ENCODE data around the gene PCDHGC4.
A peak's percentile ranks its signal among the peaks of the same experiment; 100 is the strongest.

Gene PCDHGC4

DNA sequence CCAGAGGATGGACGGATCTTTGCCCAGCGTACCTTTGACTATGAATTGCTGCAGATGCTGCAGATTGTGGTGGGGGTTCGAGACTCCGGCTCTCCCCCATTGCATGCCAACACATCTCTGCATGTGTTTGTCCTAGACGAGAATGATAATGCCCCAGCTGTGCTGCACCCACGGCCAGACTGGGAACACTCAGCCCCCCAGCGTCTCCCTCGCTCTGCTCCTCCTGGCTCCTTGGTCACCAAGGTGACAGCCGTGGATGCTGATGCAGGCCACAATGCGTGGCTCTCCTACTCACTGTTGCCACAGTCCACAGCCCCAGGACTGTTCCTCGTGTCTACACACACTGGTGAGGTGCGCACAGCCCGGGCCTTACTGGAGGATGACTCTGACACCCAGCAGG, 5.9 kb downstream of the PCDHGC4 start:
- DNase-seq: no peak

DNA sequence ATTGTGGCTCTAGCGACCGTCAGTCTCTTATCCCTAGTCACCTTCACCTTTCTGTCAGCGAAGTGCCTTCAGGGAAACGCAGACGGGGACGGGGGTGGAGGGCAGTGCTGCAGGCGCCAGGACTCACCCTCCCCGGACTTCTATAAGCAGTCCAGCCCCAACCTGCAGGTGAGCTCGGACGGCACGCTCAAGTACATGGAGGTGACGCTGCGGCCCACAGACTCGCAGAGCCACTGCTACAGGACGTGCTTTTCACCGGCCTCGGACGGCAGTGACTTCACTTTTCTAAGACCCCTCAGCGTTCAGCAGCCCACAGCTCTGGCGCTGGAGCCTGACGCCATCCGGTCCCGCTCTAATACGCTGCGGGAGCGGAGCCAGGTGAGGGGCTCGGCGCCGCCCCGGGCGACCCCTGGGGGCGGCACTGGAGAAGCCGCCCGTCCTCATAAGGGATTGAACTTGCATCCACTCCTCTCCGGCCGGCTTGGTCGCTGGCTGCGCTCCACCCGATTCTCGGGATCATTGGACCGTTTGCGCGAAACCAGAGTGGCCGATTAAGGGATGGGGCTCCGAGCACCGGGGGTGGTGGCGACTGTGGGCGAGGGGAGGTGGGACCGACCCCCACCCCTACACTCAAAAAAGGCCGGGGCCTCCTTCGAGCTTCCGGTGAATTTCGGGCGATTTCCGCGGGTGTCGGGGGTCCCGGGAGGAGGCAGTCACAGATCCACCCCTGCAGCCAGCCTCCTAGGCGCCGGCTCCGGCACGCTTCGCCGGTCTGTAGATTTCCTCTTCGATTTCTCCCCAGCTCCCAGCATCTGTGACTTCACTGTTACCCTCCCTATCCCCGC, 6.7 kb downstream of the PCDHGC4 start:
- DNase-seq: no peak

DNA sequence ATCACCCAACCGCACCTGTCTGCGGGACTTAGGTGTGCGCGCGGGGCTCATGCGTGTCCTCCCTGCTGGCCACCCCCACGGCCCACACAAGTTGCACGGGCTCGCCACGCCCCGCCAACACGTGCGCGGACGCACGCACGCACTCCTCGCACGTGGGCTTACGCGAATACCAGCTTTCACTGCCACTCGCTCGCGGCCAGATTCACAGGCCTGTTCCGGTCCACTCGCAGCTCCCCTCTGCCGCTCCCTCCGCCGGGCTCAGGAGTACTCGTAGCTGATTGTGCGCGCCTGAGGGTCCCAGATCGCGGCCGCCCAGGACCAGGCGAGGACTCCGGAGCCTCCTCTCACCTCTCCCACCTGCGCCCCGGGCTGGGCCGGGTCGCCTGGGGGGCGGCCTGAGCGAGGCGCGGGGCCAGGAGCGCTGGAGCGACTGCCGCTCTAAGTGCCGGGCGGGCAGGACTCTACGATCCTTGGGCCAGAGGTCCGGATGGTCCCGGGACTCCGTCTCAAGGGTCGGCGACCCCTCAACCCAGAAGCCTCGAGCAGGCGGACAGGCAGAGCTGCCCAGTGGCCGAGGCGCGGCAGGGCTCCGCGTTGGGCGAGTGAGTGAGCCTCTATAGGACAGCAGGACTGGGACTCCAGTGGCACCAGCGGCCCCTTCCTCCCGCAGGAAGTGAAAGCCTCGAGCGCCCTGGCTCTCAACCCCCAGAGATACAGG, 7.5 kb downstream of the PCDHGC4 start:
- no peak for DNase-seq

DNA sequence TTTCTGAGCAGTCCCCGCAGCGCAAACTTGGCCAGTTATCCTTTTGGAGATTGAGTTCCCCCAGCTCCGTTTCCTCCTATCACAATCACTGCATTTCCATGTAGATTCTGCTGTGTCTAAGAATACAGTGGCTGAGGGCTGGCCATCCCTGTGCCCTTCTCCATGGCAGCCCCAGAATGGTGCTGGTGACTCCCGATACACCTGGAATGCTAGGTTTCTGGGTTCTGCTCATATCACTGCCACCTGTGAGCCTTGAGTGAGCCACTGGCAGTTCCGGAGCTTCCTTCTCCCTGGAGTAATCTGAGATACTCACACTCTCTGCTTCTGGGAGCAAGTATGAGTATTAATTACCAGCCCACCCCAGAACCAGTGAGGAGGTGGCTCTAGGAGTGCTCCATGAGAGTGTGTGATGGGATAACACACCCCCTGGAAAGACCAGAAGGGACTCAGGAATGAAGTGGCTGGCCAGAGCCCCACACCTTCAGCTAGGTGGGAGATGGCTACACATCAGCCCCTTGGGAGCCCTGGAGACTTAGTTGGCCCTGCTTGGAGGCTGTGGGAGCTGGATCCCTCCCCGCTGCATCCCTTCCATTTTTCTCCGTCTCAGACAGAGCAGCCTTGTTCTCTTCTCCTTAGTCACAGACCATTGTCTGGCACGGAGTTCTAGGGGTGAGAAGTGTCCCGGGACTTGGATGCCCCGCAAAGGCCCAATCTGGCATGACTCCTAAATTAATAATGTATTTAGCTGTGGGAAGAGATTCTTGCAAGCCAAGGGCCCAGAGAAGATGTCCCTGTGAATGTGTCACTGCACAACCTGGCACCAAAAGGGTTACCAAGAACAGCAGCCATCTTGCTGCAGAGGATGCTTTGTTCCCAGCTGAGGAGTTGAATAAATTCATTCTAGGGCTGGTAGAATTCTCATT, 8.9 kb downstream of the PCDHGC4 start:
- no peak for DNase-seq

DNA sequence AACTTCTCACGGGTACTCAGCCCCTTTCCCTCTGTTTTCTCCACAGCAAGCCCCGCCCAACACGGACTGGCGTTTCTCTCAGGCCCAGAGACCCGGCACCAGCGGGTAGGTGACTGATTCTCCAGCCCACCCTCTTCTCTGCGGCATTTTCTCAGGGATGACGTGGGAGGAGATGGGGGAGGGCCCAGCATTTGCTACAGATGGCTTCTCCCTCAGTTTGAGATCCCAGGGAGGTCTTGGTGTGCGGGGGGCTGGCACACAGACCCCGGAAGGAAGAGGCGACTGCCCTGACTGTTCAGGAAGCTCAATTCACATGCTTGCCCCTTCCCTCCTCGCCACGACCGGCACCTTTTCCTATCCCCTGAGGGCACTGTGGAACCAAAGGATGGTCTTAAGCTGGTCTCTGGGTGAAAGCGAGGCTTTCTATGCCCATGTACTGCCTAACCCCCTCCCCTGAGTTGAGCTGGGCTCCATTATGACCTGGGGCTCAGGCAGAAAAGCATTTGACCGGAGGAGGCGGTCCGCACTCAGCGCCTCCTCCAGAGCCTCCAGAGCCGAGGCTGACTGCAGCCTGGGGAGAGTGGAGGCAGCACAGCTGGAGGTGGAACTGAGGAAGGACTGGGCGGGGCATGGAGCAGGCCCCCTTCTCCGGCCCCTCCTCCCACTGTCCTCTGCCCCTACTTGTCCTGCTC, 10.1 kb downstream of the PCDHGC4 start:
- DNase-seq: no peak

DNA sequence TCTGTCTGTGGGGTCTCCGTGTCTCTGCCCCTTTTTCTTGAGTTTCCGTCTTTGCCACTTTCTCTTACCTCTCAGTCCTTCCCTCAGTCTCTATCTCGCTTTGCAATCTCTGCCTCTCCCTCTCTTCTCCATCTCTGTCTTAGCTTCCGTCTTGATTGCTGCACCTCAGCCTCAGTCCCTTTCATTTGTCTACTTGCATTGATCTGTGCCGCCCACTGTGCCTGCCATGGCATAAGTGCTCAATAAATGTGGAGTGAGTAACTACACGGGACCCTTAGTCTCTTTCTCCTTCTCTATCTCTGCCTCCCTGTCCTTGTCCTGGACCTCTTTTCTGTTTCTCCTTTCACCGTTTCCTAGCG, 10.6 kb downstream of the PCDHGC4 start:
- no peak for DNase-seq

DNA sequence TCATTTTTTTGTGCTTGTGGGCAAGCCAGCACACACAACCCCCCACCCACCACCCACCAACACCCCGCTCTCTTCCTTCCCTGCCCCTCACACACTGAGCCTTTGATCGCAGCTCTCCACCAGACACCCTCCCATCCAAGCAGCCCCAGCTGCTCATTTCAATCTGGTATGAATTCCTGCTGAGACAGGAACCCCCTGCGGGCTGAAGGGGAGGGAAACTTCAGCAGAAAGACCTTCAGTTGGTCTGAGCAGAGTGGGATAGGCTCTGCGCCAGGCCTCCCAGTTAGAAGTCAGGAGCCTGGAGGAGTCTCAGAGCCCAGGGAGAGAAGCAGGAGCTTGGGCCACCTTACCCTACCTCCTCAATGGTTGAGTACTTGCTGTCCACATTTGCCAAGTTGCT, 11.2 kb downstream of the PCDHGC4 start:
- DNase-seq: no peak

DNA sequence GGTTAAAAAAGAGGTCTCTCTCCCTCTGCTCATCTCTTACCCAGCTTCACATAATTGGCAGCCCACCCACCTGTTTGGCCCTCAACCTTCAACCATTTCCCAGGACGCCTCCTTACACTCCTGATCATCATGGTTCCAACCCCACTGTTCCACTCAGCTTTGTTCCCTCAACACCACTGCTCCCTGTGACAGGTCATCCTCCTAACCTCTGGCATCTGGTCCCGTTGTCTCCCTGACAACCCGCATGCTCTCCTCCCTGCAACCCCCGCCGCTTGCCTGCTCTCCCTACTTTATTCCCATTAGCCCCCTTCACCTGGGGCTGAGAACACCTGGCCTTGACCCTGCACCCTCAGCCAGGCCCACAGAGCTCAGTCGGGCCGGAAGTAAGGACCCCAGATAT, 16.9 kb downstream of the PCDHGC4 start:
- no peak for DNase-seq

DNA sequence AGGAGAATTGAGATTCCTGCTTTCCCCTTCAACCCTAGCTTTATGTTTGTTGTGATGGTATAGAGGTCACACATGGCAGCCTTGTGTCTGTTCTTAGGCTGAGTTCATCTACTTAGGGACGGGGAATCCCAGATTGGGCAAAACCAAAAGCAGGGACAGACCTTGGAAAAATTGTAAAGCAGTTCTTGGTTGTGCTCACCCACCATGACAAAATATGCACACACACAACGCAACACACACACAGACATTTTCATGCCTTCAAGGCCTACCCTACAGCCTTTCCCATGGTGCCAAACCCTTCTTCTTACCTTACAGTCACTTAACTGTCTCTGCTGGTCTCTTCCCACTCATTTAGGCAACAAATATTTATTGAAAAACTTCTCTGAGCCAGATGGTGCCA, 18.9 kb downstream of the PCDHGC4 start:
- DNase-seq: no peak

DNA sequence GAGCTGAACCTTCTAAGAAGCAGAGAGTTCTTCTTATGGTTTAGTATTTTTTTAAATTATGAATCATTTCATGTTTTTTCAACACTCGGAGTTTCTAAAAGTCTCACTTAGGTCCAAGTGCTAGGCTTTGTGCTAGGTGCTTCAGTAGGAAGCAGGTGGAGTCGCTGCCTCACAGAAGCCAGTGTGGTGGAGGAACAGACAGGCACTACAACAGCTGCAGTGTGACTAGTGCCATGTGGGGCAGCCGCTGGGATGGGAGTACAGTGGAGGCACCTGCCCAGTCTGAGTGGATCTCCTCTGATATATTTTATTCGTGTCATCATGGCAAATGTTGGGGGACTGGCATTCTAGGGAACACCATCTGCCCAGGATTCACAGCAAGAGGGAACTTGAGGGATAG, 19.4 kb downstream of the PCDHGC4 start:
- DNase-seq: no peak

DNA sequence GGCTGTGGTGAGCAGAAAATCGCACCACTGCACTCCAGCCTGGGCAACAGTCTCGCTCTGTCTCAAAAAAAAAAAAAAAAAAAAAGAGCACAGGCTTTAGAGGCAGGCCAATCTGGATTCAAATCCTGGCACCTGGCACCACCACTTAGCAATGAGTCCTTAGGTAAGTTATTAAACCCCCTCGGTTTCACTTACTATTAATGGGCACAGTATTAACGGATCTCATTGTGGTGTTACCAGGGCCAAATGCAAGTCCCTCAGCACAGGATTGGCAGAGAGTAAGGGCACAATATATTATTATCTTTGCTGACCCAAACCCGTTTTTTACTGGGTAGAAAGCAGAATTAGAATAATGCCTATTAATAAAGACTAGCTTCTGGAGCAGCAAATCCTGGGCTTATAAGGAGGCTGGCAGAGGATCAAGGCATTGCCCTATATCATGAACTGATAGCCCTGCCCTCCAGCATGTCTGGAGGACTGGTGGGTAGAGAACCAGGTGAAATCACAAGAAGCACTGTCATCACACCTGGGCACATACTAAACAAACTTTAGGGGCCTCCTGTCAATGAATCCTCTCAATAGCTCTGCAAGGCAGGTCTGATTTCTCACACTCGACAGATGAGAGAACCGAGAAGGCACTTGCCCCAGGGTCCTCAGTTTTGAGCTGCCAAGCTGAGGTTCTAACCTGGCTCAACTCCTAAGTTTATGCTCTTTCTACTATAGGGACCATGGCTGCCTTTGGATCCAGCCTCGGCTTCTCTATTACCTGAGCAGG, 21.7 kb downstream of the PCDHGC4 start:
- no peak for DNase-seq

DNA sequence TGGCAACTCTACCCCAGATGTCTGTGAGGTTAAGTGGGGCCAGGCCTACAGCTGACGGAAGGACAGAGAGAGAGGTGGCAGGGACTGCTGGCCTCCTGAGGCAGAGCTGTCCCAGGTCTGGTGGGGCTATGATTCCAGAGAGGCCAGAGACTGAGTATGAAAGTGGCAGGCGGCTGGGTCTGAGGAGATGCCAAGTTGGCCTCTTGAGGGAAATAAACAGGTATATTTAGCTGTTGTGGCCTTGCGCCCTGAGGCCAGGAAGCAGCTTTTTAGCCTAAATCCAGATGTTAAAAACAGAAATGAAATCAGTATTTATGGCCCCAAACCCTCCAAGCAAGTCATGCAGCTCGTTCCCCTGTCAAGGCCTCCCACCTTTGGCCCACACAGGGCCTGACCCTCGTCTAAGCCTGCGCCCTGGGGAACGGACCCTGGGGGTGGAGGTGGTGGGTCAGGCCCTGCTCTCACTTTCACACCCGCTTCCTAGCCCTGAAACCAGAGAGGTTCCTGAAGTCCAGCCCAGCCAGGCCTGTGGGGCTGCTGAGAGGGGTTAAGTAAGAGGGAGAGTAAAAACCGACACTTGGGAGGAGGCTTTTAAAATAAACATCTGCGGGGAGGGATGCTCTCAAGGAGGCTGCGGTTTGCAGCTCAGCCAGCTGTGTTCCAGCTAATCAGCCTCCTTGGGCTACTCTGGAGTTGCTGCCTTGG, 22.7 kb downstream of the PCDHGC4 start:
- peak; percentile 41 for DNase-seq

DNA sequence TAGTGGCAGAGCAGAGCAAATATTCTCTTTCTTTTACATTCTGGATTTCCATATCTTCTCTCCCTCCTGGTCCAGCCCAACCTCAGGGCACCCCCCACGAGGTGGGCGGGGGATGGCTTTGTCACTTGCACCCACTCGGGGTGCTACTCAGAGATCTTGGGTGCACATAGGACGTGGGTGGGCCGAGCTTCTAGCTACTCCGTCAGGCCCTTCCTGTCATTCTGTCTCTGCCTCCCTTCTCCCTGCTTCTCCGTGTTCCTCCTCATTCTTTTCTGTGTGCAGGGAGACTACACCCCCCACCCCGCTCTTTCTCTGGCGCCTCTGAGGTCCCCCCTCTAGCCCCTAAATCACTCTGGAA, 23.6 kb downstream of the PCDHGC4 start:
- peak; percentile 63 for DNase-seq

DNA sequence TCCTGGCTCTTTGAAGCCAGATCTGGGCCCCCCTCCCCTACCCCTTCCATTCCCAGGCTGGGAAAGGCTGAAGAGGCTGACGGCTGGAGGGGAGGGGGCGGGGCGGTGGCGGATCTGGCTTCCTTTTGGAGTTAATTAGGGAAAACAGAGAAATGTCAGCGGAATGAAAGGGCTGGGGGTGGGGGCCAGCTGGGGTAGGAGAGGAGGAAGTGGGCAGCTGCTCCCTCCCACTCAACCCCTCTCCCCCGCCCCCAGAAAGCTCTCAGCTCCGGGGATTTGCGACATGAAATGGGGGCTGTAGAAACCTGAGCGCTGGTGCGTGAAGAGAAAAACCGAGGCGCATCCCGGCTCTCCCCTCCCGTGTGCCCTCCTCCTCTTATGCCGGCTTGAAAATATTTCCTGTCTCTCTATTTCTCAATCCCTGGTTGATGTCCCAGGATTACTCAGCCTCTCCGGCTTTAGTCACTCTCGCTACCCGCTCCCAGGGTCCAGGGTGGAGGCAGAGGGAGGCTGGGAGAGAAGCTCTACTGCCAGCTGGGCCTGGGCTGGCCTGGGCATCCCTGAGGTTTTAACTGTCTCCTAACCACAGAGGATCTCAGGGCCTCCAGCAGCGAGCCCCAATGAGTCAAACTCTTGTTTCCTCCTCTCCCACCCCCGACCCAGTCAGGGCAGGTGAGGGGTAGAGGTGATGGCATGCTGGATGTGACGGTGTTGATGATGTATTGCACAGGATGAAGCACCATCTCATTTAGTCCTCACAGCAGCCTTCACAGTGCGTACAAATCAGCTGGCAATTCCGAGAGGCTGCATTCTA, 24.2 kb downstream of the PCDHGC4 start:
- peak; percentile 97 for DNase-seq

DNA sequence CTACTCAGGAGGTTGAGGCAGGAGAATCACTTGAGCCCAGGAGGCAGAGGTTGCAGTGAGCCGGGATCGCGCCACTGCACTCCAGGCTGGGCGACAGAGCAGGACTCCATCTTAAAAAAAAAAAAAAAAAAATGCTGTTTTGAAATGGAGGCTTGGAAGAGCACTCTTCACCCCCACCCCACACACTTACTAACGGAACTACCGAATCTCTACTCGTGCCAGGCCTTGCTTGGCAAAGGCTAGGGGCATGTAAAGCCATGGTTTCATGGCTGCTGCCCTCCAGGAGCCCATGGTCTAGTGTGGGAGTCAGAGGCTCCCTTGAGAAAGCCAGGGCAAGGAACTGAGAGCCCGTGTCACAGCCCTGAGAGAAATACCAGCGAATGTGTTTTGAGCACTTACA, 25.3 kb downstream of the PCDHGC4 start:
- no peak for DNase-seq

DNA sequence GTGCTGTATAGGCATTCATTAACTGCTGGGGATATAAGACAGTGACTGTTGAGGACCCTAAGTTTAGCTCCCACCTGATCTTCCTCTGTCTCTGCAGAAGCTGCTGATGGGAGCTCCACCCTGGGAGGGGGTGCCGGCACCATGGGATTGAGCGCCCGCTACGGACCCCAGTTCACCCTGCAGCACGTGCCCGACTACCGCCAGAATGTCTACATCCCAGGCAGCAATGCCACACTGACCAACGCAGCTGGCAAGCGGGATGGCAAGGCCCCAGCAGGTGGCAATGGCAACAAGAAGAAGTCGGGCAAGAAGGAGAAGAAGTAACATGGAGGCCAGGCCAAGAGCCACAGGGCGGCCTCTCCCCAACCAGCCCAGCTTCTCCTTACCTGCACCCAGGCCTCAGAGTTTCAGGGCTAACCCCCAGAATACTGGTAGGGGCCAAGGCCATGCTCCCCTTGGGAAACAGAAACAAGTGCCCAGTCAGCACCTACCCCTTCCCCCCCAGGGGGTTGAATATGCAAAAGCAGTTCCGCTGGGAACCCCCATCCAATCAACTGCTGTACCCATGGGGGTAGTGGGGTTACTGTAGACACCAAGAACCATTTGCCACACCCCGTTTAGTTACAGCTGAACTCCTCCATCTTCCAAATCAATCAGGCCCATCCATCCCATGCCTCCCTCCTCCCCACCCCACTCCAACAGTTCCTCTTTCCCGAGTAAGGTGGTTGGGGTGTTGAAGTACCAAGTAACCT, 26.2 kb downstream of the PCDHGC4 start:
- DNase-seq: no peak

DNA sequence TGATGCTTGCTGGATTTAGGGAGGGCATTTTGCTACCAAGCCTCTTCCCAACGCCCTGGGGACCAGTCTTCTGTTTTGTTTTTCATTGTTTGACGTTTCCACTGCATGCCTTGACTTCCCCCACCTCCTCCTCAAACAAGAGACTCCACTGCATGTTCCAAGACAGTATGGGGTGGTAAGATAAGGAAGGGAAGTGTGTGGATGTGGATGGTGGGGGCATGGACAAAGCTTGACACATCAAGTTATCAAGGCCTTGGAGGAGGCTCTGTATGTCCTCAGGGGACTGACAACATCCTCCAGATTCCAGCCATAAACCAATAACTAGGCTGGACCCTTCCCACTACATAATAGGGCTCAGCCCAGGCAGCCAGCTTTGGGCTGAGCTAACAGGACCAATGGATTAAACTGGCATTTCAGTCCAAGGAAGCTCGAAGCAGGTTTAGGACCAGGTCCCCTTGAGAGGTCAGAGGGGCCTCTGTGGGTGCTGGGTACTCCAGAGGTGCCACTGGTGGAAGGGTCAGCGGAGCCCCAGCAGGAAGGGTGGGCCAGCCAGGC, 27.0 kb downstream of the PCDHGC4 start:
- DNase-seq: no peak

DNA sequence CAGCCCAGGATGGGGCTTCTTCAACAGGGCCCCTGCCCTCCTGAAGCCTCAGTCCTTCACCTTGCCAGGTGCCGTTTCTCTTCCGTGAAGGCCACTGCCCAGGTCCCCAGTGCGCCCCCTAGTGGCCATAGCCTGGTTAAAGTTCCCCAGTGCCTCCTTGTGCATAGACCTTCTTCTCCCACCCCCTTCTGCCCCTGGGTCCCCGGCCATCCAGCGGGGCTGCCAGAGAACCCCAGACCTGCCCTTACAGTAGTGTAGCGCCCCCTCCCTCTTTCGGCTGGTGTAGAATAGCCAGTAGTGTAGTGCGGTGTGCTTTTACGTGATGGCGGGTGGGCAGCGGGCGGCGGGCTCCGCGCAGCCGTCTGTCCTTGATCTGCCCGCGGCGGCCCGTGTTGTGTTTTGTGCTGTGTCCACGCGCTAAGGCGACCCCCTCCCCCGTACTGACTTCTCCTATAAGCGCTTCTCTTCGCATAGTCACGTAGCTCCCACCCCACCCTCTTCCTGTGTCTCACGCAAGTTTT, 27.6 kb downstream of the PCDHGC4 start:
- peak; percentile 23 for DNase-seq

All from kidney glomerular epithelial cell (primary cell).